ENCODE results near the gene SEPTIN12.
"Not testable (repeated sequence)": the region's sequence is repeated elsewhere in the genome, so short reads cannot be mapped to it uniquely, and the experiment has no call there.

SEPTIN12 gene

GRCh38 chr16:4750896-4751295 lies 37.2 kb downstream of the SEPTIN12 start:
- no peak for DNase-seq

- no peak for DNase-seq
Observed at GRCh38 chr16:4749700-4750257, 38.4 kb downstream of the SEPTIN12 start.

- no peak for DNase-seq
Observed at GRCh38 chr16:4748682-4749411, 39.3 kb downstream of the SEPTIN12 start.

GRCh38 chr16:4747906-4748681 lies 40.1 kb downstream of the SEPTIN12 start:
- no peak for DNase-seq

- no peak for DNase-seq
Observed at GRCh38 chr16:4746991-4747574, 41.1 kb downstream of the SEPTIN12 start.

- DNase-seq, result no peak
Observed at GRCh38 chr16:4746215-4746614, 41.9 kb downstream of the SEPTIN12 start.

GRCh38 chr16:4745274-4745569 lies 42.9 kb downstream of the SEPTIN12 start:
- DNase-seq, result no peak

- DNase-seq, result no peak
Observed at GRCh38 chr16:4744555-4745273, 43.4 kb downstream of the SEPTIN12 start.

GRCh38 chr16:4743226-4743878 lies 44.8 kb downstream of the SEPTIN12 start:
- no peak for DNase-seq

- DNase-seq, result not testable (repeated sequence)
Observed at GRCh38 chr16:4738370-4738769, 49.8 kb downstream of the SEPTIN12 start.

- DNase-seq, result no peak
Observed at GRCh38 chr16:4737545-4737944, 50.6 kb downstream of the SEPTIN12 start.

GRCh38 chr16:4736546-4736945 lies 51.6 kb downstream of the SEPTIN12 start:
- no peak for DNase-seq

GRCh38 chr16:4734730-4735535 lies 53.2 kb downstream of the SEPTIN12 start:
- peak; percentile 95 for DNase-seq

GRCh38 chr16:4734063-4734729 lies 53.9 kb downstream of the SEPTIN12 start, which contains the start of the genes ANKS3 and DNAAF8:
TSS of gene ANKS3 (minus strand) at chr16:4734271. CDS start at chr16:4730149, 4,122 bp downstream.
TSS of gene DNAAF8 (plus strand) at chr16:4734537. CDS start at chr16:4736515, 1,978 bp downstream.
- DNase-seq, result peak; percentile 90

GRCh38 chr16:4733747-4734062 lies 54.4 kb downstream of the SEPTIN12 start:
- peak; percentile 51 for DNase-seq

- DNase-seq, result no peak
Observed at GRCh38 chr16:4733211-4733742, 54.9 kb downstream of the SEPTIN12 start.

GRCh38 chr16:4729876-4730275 lies 58.3 kb downstream of the SEPTIN12 start:
- no peak for DNase-seq

- no peak for DNase-seq
Observed at GRCh38 chr16:4728676-4729075, 59.5 kb downstream of the SEPTIN12 start.
